Measurements from ENCODE around the gene SUMF2. TPM values are rescaled to one million over a fixed set of nuclear protein-coding genes. Genes with fewer than 3 reads are reported as not detected.
"Not testable (repeated sequence)": the region's sequence is repeated elsewhere in the genome, so short reads cannot be mapped to it uniquely, and the experiment has no call there.

SUMF2 gene
- total and polyA plus RNA-seq, 2 of the 13 experiments (the other 11 are each of a cell fraction or from before 2014, with no cell fraction given): 48.9 to 54.4 TPM

- TF ChIP-seq ZNF546 (CRISPR knock-in tag; conservative IDR thresholded peaks at IDR 0.05): no peak
- TF ChIP-seq RBM22 (optimal IDR thresholded peaks at IDR 0.05; ENCODE audit: low read length): peak; percentile 19
- TF ChIP-seq ZUFSP (CRISPR knock-in tag; IDR thresholded peaks at IDR 0.05; ENCODE audit: borderline replicate concordance): no peak
- TF ChIP-seq RAD51 (IDR thresholded peaks at IDR 0.05; ENCODE audit: borderline replicate concordance): no peak
- no peak for TF ChIP-seq FOSL2 (CRISPR knock-in tag; IDR thresholded peaks at IDR 0.05)
- no peak for TF ChIP-seq ZNF580 (CRISPR knock-in tag; IDR thresholded peaks at IDR 0.05; ENCODE audit: borderline replicate concordance, low read depth)
- intact Hi-C loops (cut with micrococcal nuclease; ENCODE audit: unreplicated experiment): no loop called here
- Histone ChIP-seq H3K27me3 (ENCODE audit: control insufficient read depth in 1 of 2, insufficient read depth in 2 of 2, low read length in 2 of 2) (no peaks in the 10 kb centered on the region), H4K20me1 (ENCODE audit: insufficient read depth, low read length) (no peaks in the 10 kb centered on the region; the same call in 1 of the 2 replicates), H2AFZ (ENCODE audit: low read length) (no peak overlapping the region), H3K79me2 (ENCODE audit: insufficient read depth, low read length) (peaks cover 13% of the 10 kb centered on the region), H3K9me3 (ENCODE audit: low read length) (no peaks in the 10 kb centered on the region), H3K4me2 (ENCODE audit: low read depth, low read length) (no peak overlapping the region), H3K36me3 (replicated peaks in 1 of 2; ENCODE audit: control insufficient read depth in 1 of 2, insufficient read depth in 2 of 2, low read length in 2 of 2) (peaks cover 13 to 44% of the 10 kb centered on the region in 2 experiments), H3K4me3 (replicated peaks in 1 of 3; ENCODE audit: insufficient read depth in 1 of 3, low read depth in 2 of 3, low read length in 3 of 3) (no peak overlapping the region), H3K4me1 (ENCODE audit: insufficient read depth, low read length) (peaks cover 12% of the 10 kb centered on the region; the same call in 1 of the 2 replicates), H3K9ac (ENCODE audit: insufficient read depth, low read depth, low read length) (no peak overlapping the region), H3K27ac (ENCODE audit: extremely low read length, insufficient read depth, low read length) (no peak overlapping the region)
- DNase-seq (ENCODE audit: low spot score) (no peak), ATAC-seq (peak; percentile 67), FAIRE-seq (peak; percentile 8)
- 89% methylated on average over 3 of the region's 3 CpGs for WGBS (ENCODE audit: low lambda C conversion rate)
- ChIA-PET POLR2A (no interaction called here), CTCF (ENCODE audit: low intra/inter-chr PET ratio, low total read pairs) (no interaction called here)
- BruUV-seq (replicated peaks): no TSS peak
- in situ Hi-C loops (cut with HindIII; ENCODE audit: extremely low pct_ligation_motif_present, low pct_unique_long_range_greater_than_20kb): loop anchor here (25.0 kb wide), 1 partner anchor 337 kb away; no protein-coding TSS in a partner anchor
Measured at GRCh38 chr7:56099653-56100052, 35.6 kb downstream of the SUMF2 start.

- H3K27ac ChIP-seq (ENCODE audit: extremely low read length, insufficient read depth, low read length); BruUV-seq (replicated peaks); H3K27me3 ChIP-seq (ENCODE audit: control insufficient read depth in 1 of 2, insufficient read depth in 2 of 2, low read length in 2 of 2); H3K4me3 ChIP-seq (replicated peaks in 1 of 3; ENCODE audit: insufficient read depth in 1 of 3, low read depth in 2 of 3, low read length in 3 of 3); ATAC-seq; intact Hi-C loops (cut with micrococcal nuclease; ENCODE audit: unreplicated experiment); H3K9me3 ChIP-seq (ENCODE audit: low read length); CTCF ChIA-PET (ENCODE audit: low intra/inter-chr PET ratio, low total read pairs); H4K20me1 ChIP-seq (ENCODE audit: insufficient read depth, low read length); in situ Hi-C loops (cut with HindIII; ENCODE audit: extremely low pct_ligation_motif_present, low pct_unique_long_range_greater_than_20kb); POLR2A ChIA-PET; H2AFZ ChIP-seq (ENCODE audit: low read length); FAIRE-seq; DNase-seq (ENCODE audit: low spot score); H3K9ac ChIP-seq (ENCODE audit: insufficient read depth, low read depth, low read length): not testable (repeated sequence)
- Histone ChIP-seq H3K4me1 (ENCODE audit: insufficient read depth, low read length) (peaks cover 16% of the 10 kb centered on the region; the same call in 1 of the 2 replicates), H3K79me2 (ENCODE audit: insufficient read depth, low read length) (peaks cover 29% of the 10 kb centered on the region), H3K36me3 (replicated peaks in 1 of 2; ENCODE audit: control insufficient read depth in 1 of 2, insufficient read depth in 2 of 2, low read length in 2 of 2) (peaks cover 13 to 44% of the 10 kb centered on the region in 2 experiments), H3K4me2 (ENCODE audit: low read depth, low read length) (0 out of 2 replicates have a peak overlapping the region, but pooled peaks have one; percentile 12)
- WGBS (ENCODE audit: low lambda C conversion rate): 97% methylated on average over 6 of the region's 9 CpGs
Measured at GRCh38 chr7:56104138-56104537, 40.1 kb downstream of the SUMF2 start.

Measured in HepG2 (cell line).